ENCODE results near the gene OPRM1.

GRCh38 chr6:154277629-154278017, 238.6 kb downstream of the OPRM1 start:
- no peak for TF ChIP-seq CTCF (IDR thresholded peaks at IDR 0.05)
- TF ChIP-seq POLR2A (IDR thresholded peaks at IDR 0.05) = no peak

All from gastroesophageal sphincter (tissue), 3 donors.